Calu3 (cell line): ENCODE measurements around the gene ARHGAP32. TPM values are rescaled to one million over a fixed set of nuclear protein-coding genes. Genes with fewer than 3 reads are reported as not detected.

Source experiments
- BruUV-seq: library from RNA; stranded (reverse); fragments of 400-500 nt; replicated peaks from 2 replicates; lab custom pipeline; 2021; lab: Mats Ljungman, UMichigan
- CTCF ChIA-PET: fragments of 300-600 bp; sonication (Branson Sonifier 250); formaldehyde crosslinking; loops from one replicate; lab custom pipeline; 2022; ENCODE audit warnings: antibody characterized with exemption; lab: Charles Lee
- DNase-seq: peaks from one replicate; pipeline ENCODE4 v3.0.0; 2022
- H3K27ac Mint-ChIP-seq: one replicate; pipeline ENCODE4 v1.8.0; 2022; ENCODE audit warnings: mixed read lengths; ENCODE audit not compliant: unreplicated experiment
- H3K27me3 Mint-ChIP-seq: one replicate; pipeline ENCODE4 v1.8.0; 2022; ENCODE audit warnings: mixed read lengths; ENCODE audit not compliant: unreplicated experiment
- H3K36me3 Mint-ChIP-seq: one replicate; pipeline ENCODE4 v1.8.0; 2022; ENCODE audit warnings: mild to moderate bottlenecking, moderate library complexity, mixed read lengths; ENCODE audit not compliant: insufficient read depth, unreplicated experiment
- H3K4me1 Mint-ChIP-seq: one replicate; pipeline ENCODE4 v1.8.0; 2022; ENCODE audit warnings: mild to moderate bottlenecking, low read depth, mixed read lengths; ENCODE audit not compliant: unreplicated experiment
- H3K4me3 Mint-ChIP-seq: one replicate; pipeline ENCODE4 v1.8.0; 2022; ENCODE audit warnings: mild to moderate bottlenecking, low read depth, moderate library complexity, mixed read lengths; ENCODE audit not compliant: unreplicated experiment
- H3K9me3 Mint-ChIP-seq: one replicate; pipeline ENCODE4 v1.8.0; 2022; ENCODE audit warnings: low read depth, mixed read lengths; ENCODE audit not compliant: unreplicated experiment
- CTCF ChIP-seq: fragments of 200-600 bp; IDR thresholded peaks from one replicate; pipeline ENCODE4 v1.8.0; 2022; ENCODE audit warnings: antibody characterized with exemption; ENCODE audit not compliant: unreplicated experiment
- intact Hi-C: fragments of 100-400 bp; cut with micrococcal nuclease; formaldehyde crosslinking; loops from one replicate; pipeline ENCODE4 v1.10.0; 2022; ENCODE audit not compliant: unreplicated experiment
- total RNA-seq: library from RNA; stranded (reverse); gene quantifications from 2 replicates; pipeline ENCODE4 v1.2.3, GENCODE V29; 2022

The ARHGAP32 gene
- total RNA-seq, 1 experiment from 2014 or later: 40.1 TPM

DNA sequence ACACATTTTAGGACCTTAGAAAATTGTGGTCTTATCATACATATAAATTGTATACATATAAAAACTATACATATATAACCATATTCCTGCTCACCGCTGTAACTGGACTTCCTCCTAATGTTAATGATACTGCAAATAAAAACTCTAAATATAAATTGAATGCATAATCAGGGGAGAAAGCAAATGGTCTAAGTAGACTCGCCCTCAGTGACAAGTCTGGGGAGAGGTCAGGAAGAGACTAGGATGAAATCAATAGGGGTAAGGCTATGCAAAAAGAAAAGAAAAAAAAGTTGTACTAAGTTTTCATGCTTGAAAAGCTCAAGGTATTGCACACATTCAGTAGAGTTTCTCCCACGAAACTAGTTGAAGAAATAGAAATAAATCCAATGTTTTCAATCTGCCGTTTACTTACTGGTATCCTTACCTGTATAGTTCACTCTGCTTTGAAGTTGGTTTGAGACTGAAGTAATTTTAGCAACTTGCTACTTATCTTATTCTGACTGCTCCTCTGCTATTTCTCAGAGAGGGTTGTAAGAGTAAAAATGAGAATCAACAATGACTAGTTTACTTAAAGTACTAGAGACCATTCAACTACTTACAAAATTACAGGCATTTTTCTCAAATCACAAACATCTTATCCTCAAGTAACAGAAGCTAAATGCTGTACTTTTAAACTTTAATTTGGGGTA, 12.2 kb upstream of the ARHGAP32 start:
- no peak overlapping the region for H3K27ac Mint-ChIP-seq

GRCh38 chr11:129202646-129203045, 10.5 kb upstream of the ARHGAP32 start:
- no peak for DNase-seq
- no peaks in the 10 kb centered on the region for H3K27me3 Mint-ChIP-seq
- H3K36me3 Mint-ChIP-seq: no peaks in the 10 kb centered on the region
- CTCF ChIA-PET: no interaction called here
- intact Hi-C loops: no loop called here
- peaks cover 3% of the 10 kb centered on the region for H3K9me3 Mint-ChIP-seq
- TF ChIP-seq CTCF: no peak
- no peak overlapping the region for H3K27ac Mint-ChIP-seq
- no peaks in the 10 kb centered on the region for H3K4me1 Mint-ChIP-seq
- BruUV-seq: no TSS peak
- H3K4me3 Mint-ChIP-seq: no peak overlapping the region

More for the DNA sequence above, 12.2 kb upstream of the ARHGAP32 start:
- Mint-ChIP-seq H3K36me3 (no peaks in the 10 kb centered on the region), H3K4me3 (no peak overlapping the region), H3K27me3 (no peaks in the 10 kb centered on the region), H3K9me3 (no peaks in the 10 kb centered on the region), H3K4me1 (no peaks in the 10 kb centered on the region)
- DNase-seq: no peak
- TF ChIP-seq CTCF: no peak
- intact Hi-C loops: no loop called here
- CTCF ChIA-PET: no interaction called here
- BruUV-seq: no TSS peak

DNA sequence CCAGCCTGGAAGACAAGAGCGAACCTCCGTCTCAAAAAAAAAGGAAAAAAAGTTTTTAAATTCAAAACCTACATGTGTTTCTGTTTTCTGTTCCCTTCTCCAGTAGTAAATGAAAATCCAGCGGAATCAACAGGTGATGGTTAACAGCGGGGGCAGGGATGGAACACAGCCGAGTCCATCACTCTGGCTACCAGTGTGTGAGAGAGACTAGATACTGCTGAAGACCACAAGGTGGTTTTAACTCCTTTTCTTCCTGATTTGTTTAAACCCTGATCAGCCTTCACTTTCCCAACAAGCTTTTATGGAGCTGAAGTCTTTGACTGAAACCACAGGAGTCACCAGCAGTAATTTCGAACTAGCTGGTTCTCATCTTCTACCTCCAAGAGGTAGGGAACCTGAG, 3.6 kb upstream of the ARHGAP32 start:
- no peak for TF ChIP-seq CTCF
- Mint-ChIP-seq H3K36me3 (no peaks in the 10 kb centered on the region), H3K4me3 (no peak overlapping the region), H3K27me3 (no peaks in the 10 kb centered on the region), H3K4me1 (no peaks in the 10 kb centered on the region), H3K9me3 (peaks cover 3% of the 10 kb centered on the region), H3K27ac (no peak overlapping the region)
- no TSS peak for BruUV-seq
- intact Hi-C loops: no loop called here
- CTCF ChIA-PET: no interaction called here
- DNase-seq: no peak

DNA sequence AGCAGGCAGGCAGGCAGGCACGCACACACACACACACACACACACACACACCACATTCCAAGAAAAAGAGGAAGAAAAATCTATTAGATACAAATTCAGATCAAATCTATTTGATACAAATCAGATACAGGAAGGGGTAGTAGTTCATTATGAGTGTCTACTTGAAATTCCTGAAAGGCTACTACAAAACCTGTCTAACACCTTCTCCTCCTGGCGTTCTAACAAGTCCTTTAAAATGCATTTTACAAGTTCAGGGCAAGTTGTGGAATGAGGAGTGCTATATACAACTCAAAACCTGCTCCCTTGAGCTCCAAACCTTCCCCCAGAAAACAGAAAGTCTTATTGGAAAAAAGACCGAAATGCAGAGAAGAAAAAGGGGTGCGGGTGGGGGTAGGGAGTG, 476 bp downstream of the ARHGAP32 start:
- intact Hi-C loops: loop anchor here (2.0 to 5.0 kb wide), 3 partner anchors 49 to 141 kb away; no protein-coding TSS in a partner anchor
- H3K27me3 Mint-ChIP-seq: no peaks in the 10 kb centered on the region
- CTCF ChIA-PET: interaction anchor here (0.7 kb wide), 1 partner anchor 185 kb away, joined by 3 read pairs; no protein-coding TSS in a partner anchor

More for the DNA sequence above, 476 bp downstream of the ARHGAP32 start:
- TF ChIP-seq CTCF: no peak
- Mint-ChIP-seq H3K9me3 (no peaks in the 10 kb centered on the region), H3K4me1 (no peaks in the 10 kb centered on the region), H3K4me3 (no peak overlapping the region), H3K36me3 (no peaks in the 10 kb centered on the region), H3K27ac (no peak overlapping the region)
- BruUV-seq: TSS peak; percentile 66
- peak; percentile 4 for DNase-seq
